Neural cell (in vitro differentiated cells): ENCODE results near the gene PER1.

ENCODE experiments used
- EZH2 ChIP-seq: fragments of 200-600, 300-800 bp; shearing (Covaris generic), sonication (generic); IDR thresholded peaks from 2 replicates; pipeline ENCODE4 v1.6.1; 2014; ENCODE audit warnings: antibody characterized with exemption, low read length, borderline replicate concordance, mild to moderate bottlenecking; ENCODE audit not compliant: insufficient read depth, poor library complexity, severe bottlenecking
- MXI1 ChIP-seq: fragments of 450-650 bp; conservative IDR thresholded peaks from 2 replicates; pipeline ENCODE4 v1.6.1; 2014; ENCODE audit warnings: antibody characterized with exemption, mild to moderate bottlenecking; ENCODE audit not compliant: poor library complexity, severe bottlenecking
- POLR2AphosphoS5 ChIP-seq: IDR thresholded peaks from 2 replicates; pipeline ENCODE4 v1.6.1; 2012
- TF ChIP-seq, protein P1 (sequence below): fragments of 450-650 bp; IDR thresholded peaks from 2 replicates; pipeline ENCODE4 v1.5.1; 2014; ENCODE audit warnings: antibody characterized with exemption, mild to moderate bottlenecking, moderate library complexity; ENCODE audit not compliant: poor library complexity, severe bottlenecking

DNA sequence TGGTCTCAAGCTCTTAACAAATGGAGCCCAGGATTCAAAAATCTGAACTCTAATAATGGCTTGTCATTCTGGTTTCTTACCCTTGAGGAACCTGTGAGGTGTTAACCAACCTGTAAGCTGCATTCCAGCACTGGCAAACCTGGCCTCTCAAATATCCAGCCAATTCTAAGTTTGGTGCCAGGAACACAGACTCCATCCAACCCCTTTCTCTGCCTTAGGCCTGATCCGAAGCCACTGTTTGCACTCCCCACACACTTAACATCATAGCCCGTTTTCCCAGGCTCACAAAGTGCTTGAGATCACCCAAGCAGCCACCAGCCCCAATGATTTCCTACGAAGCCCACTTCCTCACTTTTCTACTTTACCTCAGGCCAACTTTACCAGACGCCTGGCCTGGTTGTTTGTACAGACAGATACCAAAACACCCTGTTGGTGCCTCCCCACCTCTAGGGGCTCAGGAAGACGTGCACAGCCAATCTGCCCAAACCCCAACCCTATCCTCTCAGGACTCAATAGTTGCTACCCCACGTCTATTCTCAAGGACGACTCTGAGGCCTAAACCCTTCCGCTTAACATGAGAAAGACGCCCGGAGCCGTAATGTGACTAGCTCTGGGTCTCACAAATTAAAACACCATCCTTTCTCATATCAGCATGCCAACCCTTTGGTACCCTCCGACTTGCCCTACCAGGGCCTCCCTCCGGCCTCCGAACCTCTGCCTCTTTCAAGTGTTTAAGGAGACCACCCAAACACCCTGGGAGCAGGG lies 3.2 kb upstream of the PER1 start:
- TF ChIP-seq, protein P1, sequence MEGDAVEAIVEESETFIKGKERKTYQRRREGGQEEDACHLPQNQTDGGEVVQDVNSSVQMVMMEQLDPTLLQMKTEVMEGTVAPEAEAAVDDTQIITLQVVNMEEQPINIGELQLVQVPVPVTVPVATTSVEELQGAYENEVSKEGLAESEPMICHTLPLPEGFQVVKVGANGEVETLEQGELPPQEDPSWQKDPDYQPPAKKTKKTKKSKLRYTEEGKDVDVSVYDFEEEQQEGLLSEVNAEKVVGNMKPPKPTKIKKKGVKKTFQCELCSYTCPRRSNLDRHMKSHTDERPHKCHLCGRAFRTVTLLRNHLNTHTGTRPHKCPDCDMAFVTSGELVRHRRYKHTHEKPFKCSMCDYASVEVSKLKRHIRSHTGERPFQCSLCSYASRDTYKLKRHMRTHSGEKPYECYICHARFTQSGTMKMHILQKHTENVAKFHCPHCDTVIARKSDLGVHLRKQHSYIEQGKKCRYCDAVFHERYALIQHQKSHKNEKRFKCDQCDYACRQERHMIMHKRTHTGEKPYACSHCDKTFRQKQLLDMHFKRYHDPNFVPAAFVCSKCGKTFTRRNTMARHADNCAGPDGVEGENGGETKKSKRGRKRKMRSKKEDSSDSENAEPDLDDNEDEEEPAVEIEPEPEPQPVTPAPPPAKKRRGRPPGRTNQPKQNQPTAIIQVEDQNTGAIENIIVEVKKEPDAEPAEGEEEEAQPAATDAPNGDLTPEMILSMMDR: no peak
- TF ChIP-seq MXI1 (no peak), POLR2AphosphoS5 (no peak), EZH2 (no peak)
